Measurements from ENCODE around the gene ERMP1.

The ERMP1 gene

DNA sequence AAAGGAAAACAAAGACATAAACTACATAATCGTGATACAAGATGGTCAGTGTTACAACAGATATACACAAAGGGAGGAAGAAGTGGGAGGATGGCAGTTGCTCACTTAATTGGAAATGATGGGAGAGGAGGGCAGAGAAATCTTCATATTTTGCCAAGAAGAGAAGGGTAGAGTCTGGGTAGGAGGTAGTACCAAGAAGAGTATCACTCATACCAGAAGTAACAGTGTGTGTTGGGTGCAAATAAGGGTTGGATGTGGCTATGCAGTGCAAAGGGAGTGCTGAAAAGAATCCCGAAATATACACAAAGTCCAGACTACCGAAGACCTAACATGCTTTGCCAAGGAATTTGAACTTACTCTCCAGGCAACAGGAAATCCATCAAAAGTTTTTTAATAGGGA, 41.0 kb downstream of the ERMP1 start:
- TF ChIP-seq, protein P1, sequence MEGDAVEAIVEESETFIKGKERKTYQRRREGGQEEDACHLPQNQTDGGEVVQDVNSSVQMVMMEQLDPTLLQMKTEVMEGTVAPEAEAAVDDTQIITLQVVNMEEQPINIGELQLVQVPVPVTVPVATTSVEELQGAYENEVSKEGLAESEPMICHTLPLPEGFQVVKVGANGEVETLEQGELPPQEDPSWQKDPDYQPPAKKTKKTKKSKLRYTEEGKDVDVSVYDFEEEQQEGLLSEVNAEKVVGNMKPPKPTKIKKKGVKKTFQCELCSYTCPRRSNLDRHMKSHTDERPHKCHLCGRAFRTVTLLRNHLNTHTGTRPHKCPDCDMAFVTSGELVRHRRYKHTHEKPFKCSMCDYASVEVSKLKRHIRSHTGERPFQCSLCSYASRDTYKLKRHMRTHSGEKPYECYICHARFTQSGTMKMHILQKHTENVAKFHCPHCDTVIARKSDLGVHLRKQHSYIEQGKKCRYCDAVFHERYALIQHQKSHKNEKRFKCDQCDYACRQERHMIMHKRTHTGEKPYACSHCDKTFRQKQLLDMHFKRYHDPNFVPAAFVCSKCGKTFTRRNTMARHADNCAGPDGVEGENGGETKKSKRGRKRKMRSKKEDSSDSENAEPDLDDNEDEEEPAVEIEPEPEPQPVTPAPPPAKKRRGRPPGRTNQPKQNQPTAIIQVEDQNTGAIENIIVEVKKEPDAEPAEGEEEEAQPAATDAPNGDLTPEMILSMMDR (IDR thresholded peaks at IDR 0.05; ENCODE audit: borderline replicate concordance, insufficient read depth, low read depth, low read length), result no peak
- no peak overlapping the region for H3K4me3 ChIP-seq (ENCODE audit: low read depth, low read length)

DNA sequence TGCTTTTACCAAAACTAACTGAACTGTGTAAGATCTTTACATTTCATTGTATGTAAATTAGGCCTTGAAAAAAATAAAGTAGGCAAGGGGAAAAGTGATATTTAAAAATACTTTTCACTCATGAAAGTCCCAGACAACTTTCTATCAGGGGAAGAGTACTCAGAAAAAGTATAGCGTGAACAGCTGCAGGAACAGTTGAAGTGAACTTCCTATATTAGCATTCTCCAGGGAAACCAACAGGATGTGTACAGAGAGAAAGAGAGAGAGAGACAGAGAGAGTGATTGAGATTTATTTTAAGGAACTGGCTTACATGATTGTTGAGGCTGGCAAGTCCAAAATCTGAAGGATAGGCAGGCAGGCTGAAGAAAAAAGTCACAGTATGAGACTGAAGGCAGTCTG, 42.0 kb downstream of the ERMP1 start:
- H3K4me3 ChIP-seq (ENCODE audit: low read depth, low read length), result no peak overlapping the region
- TF ChIP-seq, protein P1 (IDR thresholded peaks at IDR 0.05; ENCODE audit: borderline replicate concordance, insufficient read depth, low read depth, low read length), result no peak

DNA sequence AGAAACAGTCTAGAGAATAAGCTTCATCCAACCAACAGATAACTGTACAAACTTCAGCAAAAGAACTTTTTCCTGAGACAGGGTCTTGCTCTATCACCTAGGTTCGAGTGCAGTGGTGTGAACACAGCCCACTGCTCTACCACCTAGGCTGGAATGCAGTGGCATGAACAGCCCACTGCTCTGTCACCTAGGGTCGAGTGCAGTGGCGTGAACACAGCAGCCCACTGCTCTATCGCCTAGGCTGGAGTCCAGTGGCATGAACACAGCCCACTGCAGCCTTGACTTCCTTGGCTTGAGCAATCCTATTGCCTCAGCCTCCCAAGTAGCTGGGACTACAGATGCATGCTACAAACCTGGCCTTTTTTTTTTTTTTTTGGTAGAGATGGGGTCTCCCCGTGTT, 43.4 kb downstream of the ERMP1 start:
- TF ChIP-seq, protein P1 (IDR thresholded peaks at IDR 0.05; ENCODE audit: borderline replicate concordance, insufficient read depth, low read depth, low read length), result no peak
- H3K4me3 ChIP-seq (ENCODE audit: low read depth, low read length), result no peak overlapping the region

- TF ChIP-seq, protein P1 (IDR thresholded peaks at IDR 0.05; ENCODE audit: borderline replicate concordance, insufficient read depth, low read depth, low read length), result no peak
Measured at GRCh38 chr9:5787759-5788302, 45.1 kb downstream of the ERMP1 start.

DNA sequence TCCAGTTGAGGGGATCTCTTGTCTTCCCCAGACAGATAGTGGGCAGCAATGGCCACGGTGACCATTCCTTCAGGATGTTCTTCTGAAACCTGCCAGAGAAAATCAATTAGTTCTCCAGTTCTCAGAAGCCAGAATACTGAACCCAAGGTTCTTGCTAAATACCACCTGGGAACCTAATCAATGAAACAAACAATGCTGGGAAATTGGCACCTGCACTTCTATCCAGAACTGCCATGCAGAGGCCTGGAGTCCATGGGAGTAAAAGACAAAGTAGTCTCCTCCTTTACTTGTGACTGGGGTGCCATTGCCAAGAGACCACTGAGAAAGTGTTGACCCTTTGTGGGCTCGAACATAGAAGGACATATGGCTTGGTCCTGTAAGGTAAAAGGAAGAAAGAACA, 45.7 kb downstream of the ERMP1 start:
- no peak overlapping the region for H3K4me3 ChIP-seq (ENCODE audit: low read depth, low read length)
- TF ChIP-seq, protein P1 (IDR thresholded peaks at IDR 0.05; ENCODE audit: borderline replicate concordance, insufficient read depth, low read depth, low read length), result no peak

More at GRCh38 chr9:5787759-5788302, 45.1 kb downstream of the ERMP1 start:
- H3K4me3 ChIP-seq (ENCODE audit: low read depth, low read length), result no peak overlapping the region

DNA sequence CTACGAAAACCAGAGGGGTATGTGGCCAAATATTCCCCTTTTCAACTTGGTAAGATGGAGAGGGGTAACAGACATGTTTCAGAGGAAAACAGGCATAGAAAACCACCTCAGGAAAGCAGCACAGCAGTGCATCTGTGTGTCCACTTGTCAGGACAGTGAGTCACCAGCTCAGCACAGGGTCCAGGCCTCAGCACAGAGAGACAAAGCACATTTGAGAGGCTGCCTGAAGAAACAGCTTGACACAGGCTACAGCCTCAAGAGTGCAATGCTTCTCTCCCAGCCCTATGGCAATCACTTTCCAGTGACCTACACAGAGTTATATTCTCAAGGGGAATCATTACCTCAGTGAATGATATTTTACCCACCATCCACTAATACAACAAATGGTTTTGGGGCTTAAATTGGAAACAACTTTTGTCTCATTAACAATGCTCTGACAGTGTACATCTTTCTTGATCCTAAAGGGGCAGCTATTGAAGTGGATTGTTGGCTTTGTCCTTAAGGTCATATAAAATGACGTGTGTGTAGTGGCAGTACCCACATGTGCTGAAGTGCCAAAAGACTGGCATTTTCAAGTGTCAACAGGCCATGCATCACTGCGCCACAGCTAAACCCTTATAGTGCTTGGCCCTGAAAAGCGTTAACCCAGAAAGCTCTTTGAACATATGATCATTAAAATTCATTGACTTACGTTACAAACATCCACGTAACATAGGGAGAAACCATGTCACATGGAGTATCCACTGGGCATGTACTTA, 46.4 kb downstream of the ERMP1 start:
- TF ChIP-seq, protein P1 (IDR thresholded peaks at IDR 0.05; ENCODE audit: borderline replicate concordance, insufficient read depth, low read depth, low read length), result no peak
- no peak overlapping the region for H3K4me3 ChIP-seq (ENCODE audit: low read depth, low read length)
